ENCODE results near the gene ATP6V0A1.

DNA sequence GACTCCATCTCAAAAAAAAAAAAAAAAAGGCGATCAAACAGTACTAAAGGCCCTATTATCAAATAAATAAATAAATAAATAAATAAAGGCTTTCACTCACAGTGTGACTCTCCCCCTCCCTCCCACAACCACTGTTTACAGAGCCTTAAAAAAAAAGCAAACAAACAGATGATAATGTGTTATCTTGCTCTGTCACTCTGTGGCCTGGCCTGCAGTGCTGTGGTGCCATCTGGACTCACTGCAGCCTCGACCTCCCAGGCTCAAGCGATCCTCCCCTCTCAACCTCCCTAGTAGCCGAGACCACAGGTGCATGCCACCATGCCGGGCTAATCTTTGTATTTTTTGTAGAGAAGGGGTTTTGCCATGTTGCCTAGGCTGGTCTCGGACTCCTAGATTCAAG lies 69.3 kb downstream of the ATP6V0A1 start:
- TF ChIP-seq, protein P1, sequence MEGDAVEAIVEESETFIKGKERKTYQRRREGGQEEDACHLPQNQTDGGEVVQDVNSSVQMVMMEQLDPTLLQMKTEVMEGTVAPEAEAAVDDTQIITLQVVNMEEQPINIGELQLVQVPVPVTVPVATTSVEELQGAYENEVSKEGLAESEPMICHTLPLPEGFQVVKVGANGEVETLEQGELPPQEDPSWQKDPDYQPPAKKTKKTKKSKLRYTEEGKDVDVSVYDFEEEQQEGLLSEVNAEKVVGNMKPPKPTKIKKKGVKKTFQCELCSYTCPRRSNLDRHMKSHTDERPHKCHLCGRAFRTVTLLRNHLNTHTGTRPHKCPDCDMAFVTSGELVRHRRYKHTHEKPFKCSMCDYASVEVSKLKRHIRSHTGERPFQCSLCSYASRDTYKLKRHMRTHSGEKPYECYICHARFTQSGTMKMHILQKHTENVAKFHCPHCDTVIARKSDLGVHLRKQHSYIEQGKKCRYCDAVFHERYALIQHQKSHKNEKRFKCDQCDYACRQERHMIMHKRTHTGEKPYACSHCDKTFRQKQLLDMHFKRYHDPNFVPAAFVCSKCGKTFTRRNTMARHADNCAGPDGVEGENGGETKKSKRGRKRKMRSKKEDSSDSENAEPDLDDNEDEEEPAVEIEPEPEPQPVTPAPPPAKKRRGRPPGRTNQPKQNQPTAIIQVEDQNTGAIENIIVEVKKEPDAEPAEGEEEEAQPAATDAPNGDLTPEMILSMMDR (IDR thresholded peaks at IDR 0.05) = no peak
- TF ChIP-seq POLR2A (IDR thresholded peaks at IDR 0.05) = no peak
- no peak for TF ChIP-seq POLR2AphosphoS5 (IDR thresholded peaks at IDR 0.05)
